PFSK-1 (cell line): ENCODE results near the gene COL25A1.

Experiments
- FOXP2 ChIP-seq: optimal IDR thresholded peaks from 2 replicates; pipeline ENCODE3; 2011; ENCODE audit warnings: borderline replicate concordance, control low read depth, inconsistent platforms; ENCODE audit not compliant: insufficient read depth; ENCODE audit errors: extremely low read length, extremely low read depth
- POLR2AphosphoS5 ChIP-seq: IDR thresholded peaks from 2 replicates; pipeline ENCODE4 v1.6.1; 2012; ENCODE audit warnings: low read depth, mild to moderate bottlenecking, control low read depth, low read length, moderate library complexity
- REST ChIP-seq, 2 experiments: IDR thresholded peaks; 2 replicates each; pipeline versions ENCODE4 v1.6.1 to v1.8.0; 2011 to 2012; ENCODE audit warnings: low read depth in 2 of 2, low read length in 2 of 2, control low read depth in 1 of 2, inconsistent platforms in 1 of 2, mild to moderate bottlenecking in 1 of 2, moderate library complexity in 1 of 2; ENCODE audit not compliant: insufficient read depth in 1 of 2
- SIN3A ChIP-seq: IDR thresholded peaks from 2 replicates; pipeline ENCODE4 v1.6.1; 2012; ENCODE audit warnings: mild to moderate bottlenecking, low read length, moderate library complexity, borderline replicate concordance; ENCODE audit not compliant: insufficient read depth
- TAF1 ChIP-seq: IDR thresholded peaks from 2 replicates; pipeline ENCODE4 v1.6.1; 2012; ENCODE audit warnings: low read length, control low read depth, borderline replicate concordance; ENCODE audit not compliant: insufficient read depth

Gene COL25A1

GRCh38 chr4:109094056-109094455 is 208.4 kb downstream of the COL25A1 start:
- no peak for TF ChIP-seq REST (IDR thresholded peaks at IDR 0.05; ENCODE audit: insufficient read depth in 1 of 2, low read depth in 2 of 2, low read length in 2 of 2)
- no peak for TF ChIP-seq POLR2AphosphoS5
- no peak for TF ChIP-seq TAF1
- TF ChIP-seq SIN3A: no peak
- TF ChIP-seq FOXP2: no peak

- no peak for TF ChIP-seq POLR2AphosphoS5
- TF ChIP-seq TAF1: no peak
- no peak for TF ChIP-seq SIN3A
- TF ChIP-seq REST (IDR thresholded peaks at IDR 0.05; ENCODE audit: insufficient read depth in 1 of 2, low read depth in 2 of 2, low read length in 2 of 2): no peak
- TF ChIP-seq FOXP2: no peak
These were observed 210.6 kb downstream of the COL25A1 start for GRCh38 chr4:109091727-109092409.

GRCh38 chr4:109083911-109084310 is 218.5 kb downstream of the COL25A1 start:
- TF ChIP-seq POLR2AphosphoS5 (no peak), FOXP2 (no peak), TAF1 (no peak), REST (IDR thresholded peaks at IDR 0.05; ENCODE audit: insufficient read depth in 1 of 2, low read depth in 2 of 2, low read length in 2 of 2) (no peak), SIN3A (no peak)

- TF ChIP-seq TAF1 (no peak), POLR2AphosphoS5 (no peak), FOXP2 (no peak), SIN3A (no peak), REST (IDR thresholded peaks at IDR 0.05; ENCODE audit: insufficient read depth in 1 of 2, low read depth in 2 of 2, low read length in 2 of 2) (no peak)
These were observed 222.7 kb downstream of the COL25A1 start for GRCh38 chr4:109079731-109080130.

- TF ChIP-seq POLR2AphosphoS5: no peak
- no peak for TF ChIP-seq FOXP2
- TF ChIP-seq SIN3A: no peak
- TF ChIP-seq REST (IDR thresholded peaks at IDR 0.05; ENCODE audit: insufficient read depth in 1 of 2, low read depth in 2 of 2, low read length in 2 of 2): no peak
- no peak for TF ChIP-seq TAF1
These were observed 223.3 kb downstream of the COL25A1 start for GRCh38 chr4:109079201-109079600.
